Measurements from ENCODE around the gene RPL35. TPM values are rescaled to one million over a fixed set of nuclear protein-coding genes. Genes with fewer than 3 reads are reported as not detected.

RPL35 gene
- total RNA-seq, 1 donor from 2014 or later = 2,732 TPM

DNA sequence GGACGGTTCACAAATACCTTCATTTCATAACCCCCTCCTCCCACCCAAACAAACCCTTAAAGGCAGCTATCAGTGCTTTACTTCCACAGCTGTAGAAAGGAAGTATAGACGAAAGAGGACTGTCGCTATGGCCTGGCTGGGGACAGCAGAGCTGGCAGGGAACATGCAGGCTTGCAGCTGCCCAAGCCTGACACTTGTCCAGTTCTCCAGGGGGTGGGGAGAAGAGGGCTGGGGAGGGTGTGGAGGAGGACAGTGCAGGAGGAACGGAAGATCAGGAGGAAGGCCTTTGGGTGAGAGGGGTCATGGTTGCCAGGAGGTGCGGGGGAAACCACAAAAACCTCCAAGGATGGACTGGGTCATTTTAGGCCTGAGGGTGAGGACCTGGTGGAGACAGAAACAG lies 26.1 kb upstream of the RPL35 start:
- no peak overlapping the region for H3K4me3 ChIP-seq (ENCODE audit: low read length in 3 of 3)
- no peaks in the 10 kb centered on the region for H3K27me3 ChIP-seq (ENCODE audit: control insufficient read depth in 3 of 3, insufficient read depth in 3 of 3, low read length in 3 of 3)
- no peak overlapping the region for H3K9ac ChIP-seq (ENCODE audit: low read depth in 1 of 3, low read length in 3 of 3)
- no peaks in the 10 kb centered on the region for H3K9me3 ChIP-seq (ENCODE audit: control insufficient read depth in 3 of 3, low read length in 3 of 3)
- peaks cover 2 to 7% (median 2%) of the 10 kb centered on the region in 3 donors for H3K4me1 ChIP-seq (ENCODE audit: control insufficient read depth in 3 of 3, insufficient read depth in 3 of 3, low read length in 3 of 3)
- no peak overlapping the region for H3K27ac ChIP-seq (ENCODE audit: low read depth, low read length)
- peaks cover 43 to 71% (median 62%) of the 10 kb centered on the region in 3 donors for H3K36me3 ChIP-seq (ENCODE audit: control insufficient read depth in 3 of 3, insufficient read depth in 3 of 3, low read length in 3 of 3)

DNA sequence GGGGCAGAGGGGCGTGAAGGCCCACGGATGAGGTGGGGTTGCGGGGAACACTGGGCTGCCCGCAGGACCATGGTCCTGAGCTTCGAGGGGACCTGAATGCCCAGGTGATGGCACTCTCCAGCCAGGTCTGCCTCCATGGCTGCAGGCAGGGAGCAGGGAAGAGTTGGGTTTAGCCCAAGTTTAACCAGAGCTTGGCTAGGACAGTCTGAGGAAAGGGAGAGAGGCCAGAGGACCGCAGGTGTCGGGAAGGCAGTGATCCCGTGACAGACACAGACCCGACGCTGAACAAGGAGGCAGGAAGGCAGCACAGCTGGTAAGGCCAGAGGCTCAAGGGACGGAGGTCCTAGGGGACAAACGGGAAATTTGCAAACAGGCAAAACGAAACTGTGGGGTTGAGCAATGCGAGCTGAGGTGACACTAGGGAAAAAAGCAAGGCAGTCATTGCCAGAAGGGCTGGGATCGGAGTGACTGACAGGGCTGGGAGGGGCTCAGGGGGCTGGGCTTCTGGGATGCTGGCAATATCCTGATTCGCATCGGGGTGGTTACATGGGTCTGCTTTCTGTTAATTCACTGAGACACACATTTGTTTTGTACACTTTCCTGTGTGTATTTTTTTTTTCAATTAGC lies 25.2 kb upstream of the RPL35 start:
- no peak overlapping the region for H3K27ac ChIP-seq (ENCODE audit: low read depth, low read length)
- H3K9me3 ChIP-seq (ENCODE audit: control insufficient read depth in 3 of 3, low read length in 3 of 3) = no peaks in the 10 kb centered on the region
- no peak overlapping the region for H3K4me3 ChIP-seq (ENCODE audit: low read length in 3 of 3)
- peaks cover 2 to 7% (median 2%) of the 10 kb centered on the region in 3 donors for H3K4me1 ChIP-seq (ENCODE audit: control insufficient read depth in 3 of 3, insufficient read depth in 3 of 3, low read length in 3 of 3)
- peaks cover 50 to 70% (median 66%) of the 10 kb centered on the region in 3 donors for H3K36me3 ChIP-seq (ENCODE audit: control insufficient read depth in 3 of 3, insufficient read depth in 3 of 3, low read length in 3 of 3)
- H3K27me3 ChIP-seq (ENCODE audit: control insufficient read depth in 3 of 3, insufficient read depth in 3 of 3, low read length in 3 of 3) = no peaks in the 10 kb centered on the region
- no peak overlapping the region for H3K9ac ChIP-seq (ENCODE audit: low read depth in 1 of 3, low read length in 3 of 3)

DNA sequence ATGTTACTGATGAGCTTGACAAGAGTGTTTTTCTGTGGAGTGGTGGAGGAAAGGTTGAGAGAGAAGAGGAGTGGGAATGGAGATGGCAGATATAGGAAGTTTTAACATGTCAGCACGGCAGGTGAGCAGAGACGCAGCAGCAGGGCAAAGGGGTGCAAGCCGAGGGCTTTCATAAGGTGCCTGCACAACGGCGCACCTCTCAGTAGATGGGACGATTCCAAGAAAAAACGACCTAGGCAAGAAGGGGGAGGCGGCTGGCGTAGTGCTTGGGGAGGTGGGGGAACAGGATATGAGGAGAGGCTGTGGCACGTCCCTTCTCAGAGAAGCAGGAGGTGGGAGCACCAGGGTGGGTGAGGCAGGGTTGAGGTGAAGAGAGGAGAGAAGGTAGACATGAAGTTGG lies 24.7 kb upstream of the RPL35 start:
- H3K9me3 ChIP-seq (ENCODE audit: control insufficient read depth in 3 of 3, low read length in 3 of 3) = no peaks in the 10 kb centered on the region

GRCh38 chr9:124885551-124885950 lies 23.8 kb upstream of the RPL35 start:
- Histone ChIP-seq H3K4me3 (ENCODE audit: low read length in 3 of 3) (no peak overlapping the region), H3K9ac (ENCODE audit: low read depth in 1 of 3, low read length in 3 of 3) (no peak overlapping the region), H3K27me3 (ENCODE audit: control insufficient read depth in 3 of 3, insufficient read depth in 3 of 3, low read length in 3 of 3) (no peaks in the 10 kb centered on the region), H3K9me3 (ENCODE audit: control insufficient read depth in 3 of 3, low read length in 3 of 3) (no peaks in the 10 kb centered on the region), H3K36me3 (ENCODE audit: control insufficient read depth in 3 of 3, insufficient read depth in 3 of 3, low read length in 3 of 3) (peaks cover 58 to 72% (median 70%) of the 10 kb centered on the region in 3 donors), H3K4me1 (ENCODE audit: control insufficient read depth in 3 of 3, insufficient read depth in 3 of 3, low read length in 3 of 3) (peaks cover 2 to 7% (median 2%) of the 10 kb centered on the region in 3 donors), H3K27ac (ENCODE audit: low read depth, low read length) (no peak overlapping the region)

More for the DNA sequence above, 24.7 kb upstream of the RPL35 start:
- H3K36me3 ChIP-seq (ENCODE audit: control insufficient read depth in 3 of 3, insufficient read depth in 3 of 3, low read length in 3 of 3) = peaks cover 55 to 72% (median 70%) of the 10 kb centered on the region in 3 donors
- no peak overlapping the region for H3K4me3 ChIP-seq (ENCODE audit: low read length in 3 of 3)
- H3K27ac ChIP-seq (ENCODE audit: low read depth, low read length) = no peak overlapping the region
- peaks cover 2 to 7% (median 2%) of the 10 kb centered on the region in 3 donors for H3K4me1 ChIP-seq (ENCODE audit: control insufficient read depth in 3 of 3, insufficient read depth in 3 of 3, low read length in 3 of 3)
- no peak overlapping the region for H3K9ac ChIP-seq (ENCODE audit: low read depth in 1 of 3, low read length in 3 of 3)
- H3K27me3 ChIP-seq (ENCODE audit: control insufficient read depth in 3 of 3, insufficient read depth in 3 of 3, low read length in 3 of 3) = no peaks in the 10 kb centered on the region

- Histone ChIP-seq H3K27me3 (ENCODE audit: control insufficient read depth in 3 of 3, insufficient read depth in 3 of 3, low read length in 3 of 3) (no peaks in the 10 kb centered on the region), H3K9me3 (ENCODE audit: control insufficient read depth in 3 of 3, low read length in 3 of 3) (no peaks in the 10 kb centered on the region), H3K4me3 (ENCODE audit: low read length in 3 of 3) (no peak overlapping the region), H3K9ac (ENCODE audit: low read depth in 1 of 3, low read length in 3 of 3) (no peak overlapping the region), H3K36me3 (ENCODE audit: control insufficient read depth in 3 of 3, insufficient read depth in 3 of 3, low read length in 3 of 3) (peaks cover 55 to 72% (median 67%) of the 10 kb centered on the region in 3 donors), H3K4me1 (ENCODE audit: control insufficient read depth in 3 of 3, insufficient read depth in 3 of 3, low read length in 3 of 3) (peaks cover 2 to 7% (median 2%) of the 10 kb centered on the region in 3 donors), H3K27ac (ENCODE audit: low read depth, low read length) (no peak overlapping the region)
These were observed 22.6 kb upstream of the RPL35 start for GRCh38 chr9:124884376-124884775.

DNA sequence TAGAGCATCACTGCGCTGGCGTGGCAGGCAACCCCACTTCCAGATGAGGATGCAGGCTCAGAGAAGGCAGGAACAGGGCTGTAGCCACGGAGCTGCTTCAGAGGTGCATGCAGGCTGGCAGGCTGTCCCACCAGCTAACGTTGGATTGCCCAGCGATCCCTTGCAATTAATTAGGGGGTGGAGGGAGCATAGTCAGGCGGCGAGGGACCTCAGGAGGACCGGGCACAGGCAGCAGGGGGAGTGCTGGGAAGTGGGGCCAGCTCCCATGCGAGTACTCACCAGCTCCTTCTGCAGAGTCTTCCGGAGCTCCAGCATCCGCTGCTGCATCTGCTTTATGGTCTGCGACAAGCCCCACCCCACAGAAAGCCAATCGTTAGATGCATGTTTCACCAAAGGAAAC lies 20.5 kb upstream of the RPL35 start:
- Histone ChIP-seq H3K9ac (ENCODE audit: low read depth in 1 of 3, low read length in 3 of 3) (no peak overlapping the region), H3K4me1 (ENCODE audit: control insufficient read depth in 3 of 3, insufficient read depth in 3 of 3, low read length in 3 of 3) (peaks cover 0 to 2% (median 0%) of the 10 kb centered on the region in 3 donors), H3K4me3 (ENCODE audit: low read length in 3 of 3) (no peak overlapping the region), H3K27me3 (ENCODE audit: control insufficient read depth in 3 of 3, insufficient read depth in 3 of 3, low read length in 3 of 3) (no peaks in the 10 kb centered on the region), H3K9me3 (ENCODE audit: control insufficient read depth in 3 of 3, low read length in 3 of 3) (no peaks in the 10 kb centered on the region), H3K36me3 (ENCODE audit: control insufficient read depth in 3 of 3, insufficient read depth in 3 of 3, low read length in 3 of 3) (peaks cover 54 to 73% (median 62%) of the 10 kb centered on the region in 3 donors), H3K27ac (ENCODE audit: low read depth, low read length) (no peak overlapping the region)

GRCh38 chr9:124881138-124881743 lies 19.5 kb upstream of the RPL35 start:
- H3K4me1 ChIP-seq (ENCODE audit: control insufficient read depth in 3 of 3, insufficient read depth in 3 of 3, low read length in 3 of 3) = no peaks in the 10 kb centered on the region
- peaks cover 55 to 73% (median 64%) of the 10 kb centered on the region in 3 donors for H3K36me3 ChIP-seq (ENCODE audit: control insufficient read depth in 3 of 3, insufficient read depth in 3 of 3, low read length in 3 of 3)
- no peak overlapping the region for H3K4me3 ChIP-seq (ENCODE audit: low read length in 3 of 3)
- H3K9ac ChIP-seq (ENCODE audit: low read depth in 1 of 3, low read length in 3 of 3) = no peak overlapping the region
- H3K9me3 ChIP-seq (ENCODE audit: control insufficient read depth in 3 of 3, low read length in 3 of 3) = no peaks in the 10 kb centered on the region
- no peak overlapping the region for H3K27ac ChIP-seq (ENCODE audit: low read depth, low read length)
- H3K27me3 ChIP-seq (ENCODE audit: control insufficient read depth in 3 of 3, insufficient read depth in 3 of 3, low read length in 3 of 3) = no peaks in the 10 kb centered on the region

DNA sequence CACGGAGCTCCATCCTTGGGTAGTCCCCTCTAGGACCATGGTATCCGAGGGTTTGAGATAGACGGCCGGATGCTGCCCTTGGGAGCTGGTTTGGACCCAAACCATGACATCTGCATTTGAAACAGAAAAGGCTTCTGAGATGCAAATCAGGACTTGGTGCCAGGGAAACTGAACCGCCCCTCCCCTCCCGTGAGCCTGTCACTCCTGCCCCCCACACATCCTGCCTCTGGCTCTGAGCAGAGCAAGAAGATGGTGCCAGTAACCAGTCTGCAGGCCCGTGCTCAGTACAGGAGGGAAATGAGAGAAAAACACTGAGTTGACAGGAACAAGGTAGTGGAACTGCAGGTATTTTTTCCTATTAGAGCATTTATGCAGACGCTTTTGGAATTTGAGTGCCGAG lies 18.7 kb upstream of the RPL35 start:
- no peak overlapping the region for H3K27ac ChIP-seq (ENCODE audit: low read depth, low read length)
- no peaks in the 10 kb centered on the region for H3K27me3 ChIP-seq (ENCODE audit: control insufficient read depth in 3 of 3, insufficient read depth in 3 of 3, low read length in 3 of 3)
- peaks cover 53 to 71% (median 61%) of the 10 kb centered on the region in 3 donors for H3K36me3 ChIP-seq (ENCODE audit: control insufficient read depth in 3 of 3, insufficient read depth in 3 of 3, low read length in 3 of 3)
- no peaks in the 10 kb centered on the region for H3K4me1 ChIP-seq (ENCODE audit: control insufficient read depth in 3 of 3, insufficient read depth in 3 of 3, low read length in 3 of 3)
- no peaks in the 10 kb centered on the region for H3K9me3 ChIP-seq (ENCODE audit: control insufficient read depth in 3 of 3, low read length in 3 of 3)
- no peak overlapping the region for H3K9ac ChIP-seq (ENCODE audit: low read depth in 1 of 3, low read length in 3 of 3)
- no peak overlapping the region for H3K4me3 ChIP-seq (ENCODE audit: low read length in 3 of 3)

GRCh38 chr9:124879226-124879625 lies 17.5 kb upstream of the RPL35 start:
- no peaks in the 10 kb centered on the region for H3K27me3 ChIP-seq (ENCODE audit: control insufficient read depth in 3 of 3, insufficient read depth in 3 of 3, low read length in 3 of 3)
- H3K4me1 ChIP-seq (ENCODE audit: control insufficient read depth in 3 of 3, insufficient read depth in 3 of 3, low read length in 3 of 3) = no peaks in the 10 kb centered on the region
- no peak overlapping the region for H3K4me3 ChIP-seq (ENCODE audit: low read length in 3 of 3)
- H3K27ac ChIP-seq (ENCODE audit: low read depth, low read length) = no peak overlapping the region
- H3K9ac ChIP-seq (ENCODE audit: low read depth in 1 of 3, low read length in 3 of 3) = no peak overlapping the region
- H3K9me3 ChIP-seq (ENCODE audit: control insufficient read depth in 3 of 3, low read length in 3 of 3) = no peaks in the 10 kb centered on the region
- peaks cover 59 to 72% (median 63%) of the 10 kb centered on the region in 3 donors for H3K36me3 ChIP-seq (ENCODE audit: control insufficient read depth in 3 of 3, insufficient read depth in 3 of 3, low read length in 3 of 3)

DNA sequence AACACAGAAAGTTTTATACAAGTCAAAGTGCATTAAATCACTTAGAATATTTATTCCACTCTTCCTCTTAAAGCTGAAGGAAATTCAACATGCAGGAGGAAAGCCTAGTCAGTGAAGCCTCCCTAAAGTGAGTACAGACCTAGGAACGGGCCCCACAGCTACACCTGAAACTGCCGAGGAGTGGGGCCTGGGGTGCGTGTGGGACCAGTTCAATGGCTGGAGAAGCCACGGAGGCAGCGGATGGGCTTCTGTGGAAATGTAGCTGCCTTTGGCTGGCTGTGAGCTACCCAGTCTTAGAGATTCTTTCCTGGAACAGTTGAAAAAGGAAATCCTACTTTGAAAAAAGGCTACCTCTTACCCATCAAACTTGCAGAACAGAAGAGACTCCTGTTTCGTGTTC lies 16.8 kb upstream of the RPL35 start:
- Histone ChIP-seq H3K36me3 (ENCODE audit: control insufficient read depth in 3 of 3, insufficient read depth in 3 of 3, low read length in 3 of 3) (peaks cover 61 to 75% (median 69%) of the 10 kb centered on the region in 3 donors), H3K9ac (ENCODE audit: low read depth in 1 of 3, low read length in 3 of 3) (no peak overlapping the region)

More for the DNA sequence above, 16.8 kb upstream of the RPL35 start:
- Histone ChIP-seq H3K4me3 (ENCODE audit: low read length in 3 of 3) (no peak overlapping the region), H3K4me1 (ENCODE audit: control insufficient read depth in 3 of 3, insufficient read depth in 3 of 3, low read length in 3 of 3) (peaks cover 1 to 6% (median 4%) of the 10 kb centered on the region in 3 donors), H3K27ac (ENCODE audit: low read depth, low read length) (no peak overlapping the region), H3K9me3 (ENCODE audit: control insufficient read depth in 3 of 3, low read length in 3 of 3) (no peaks in the 10 kb centered on the region), H3K27me3 (ENCODE audit: control insufficient read depth in 3 of 3, insufficient read depth in 3 of 3, low read length in 3 of 3) (no peaks in the 10 kb centered on the region)
